ENCODE results near the gene PARVB.
"Not testable (repeated sequence)": the region's sequence is repeated elsewhere in the genome, so short reads cannot be mapped to it uniquely, and the experiment has no call there.

The PARVB gene

DNA sequence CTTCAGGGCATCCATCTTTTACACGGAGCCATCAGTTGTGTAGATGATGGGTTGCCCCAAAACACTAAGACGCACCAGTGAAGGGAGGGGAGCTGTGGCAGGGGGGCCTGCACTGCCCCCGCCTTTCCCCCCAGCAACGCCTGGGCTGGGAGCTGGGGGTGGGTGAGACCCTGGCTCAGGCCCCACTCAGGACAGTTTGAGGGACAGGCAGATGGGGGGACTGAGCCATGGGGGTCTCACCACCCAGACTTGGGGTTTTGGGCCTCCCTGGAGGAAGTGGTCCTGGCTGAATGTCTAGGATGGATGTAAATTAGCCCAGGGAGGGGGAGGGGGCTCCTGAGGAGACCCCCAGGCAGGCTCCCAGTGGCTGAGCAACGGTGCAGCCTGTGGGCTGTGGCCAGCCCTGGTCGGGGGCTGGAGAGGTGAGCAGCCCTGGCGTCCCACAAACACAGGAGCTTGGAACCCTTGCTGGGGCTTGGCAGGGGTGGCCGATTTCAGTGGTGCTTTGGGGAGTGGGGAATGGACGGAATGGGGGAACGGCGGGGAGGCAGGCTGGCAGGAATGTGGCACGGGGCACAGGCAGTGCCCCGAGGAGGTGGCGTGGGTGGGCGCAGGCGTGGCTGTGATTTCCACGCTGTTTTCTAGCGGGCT lies 6.1 kb downstream of the PARVB start:
- DNase-seq: no peak

DNA sequence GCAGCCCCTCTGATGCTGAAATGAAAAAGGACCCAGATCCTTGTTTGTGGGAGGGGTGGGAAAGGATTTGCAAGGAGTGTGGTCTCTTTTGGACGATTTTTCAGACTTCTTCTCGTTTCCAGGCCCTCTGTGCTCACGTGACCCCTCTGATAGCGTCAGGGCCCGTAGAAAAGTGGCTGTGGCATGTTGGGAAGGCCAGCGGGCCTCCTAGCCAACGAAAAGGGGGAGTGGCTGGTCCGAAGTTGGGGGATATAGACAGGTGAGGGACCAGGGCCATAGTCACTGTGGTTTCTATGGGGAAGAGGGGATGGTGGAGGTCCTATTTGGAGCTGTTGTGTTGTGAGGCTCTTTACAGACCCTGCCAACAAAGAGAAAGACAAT lies 6.6 kb downstream of the PARVB start:
- no peak for DNase-seq

DNA sequence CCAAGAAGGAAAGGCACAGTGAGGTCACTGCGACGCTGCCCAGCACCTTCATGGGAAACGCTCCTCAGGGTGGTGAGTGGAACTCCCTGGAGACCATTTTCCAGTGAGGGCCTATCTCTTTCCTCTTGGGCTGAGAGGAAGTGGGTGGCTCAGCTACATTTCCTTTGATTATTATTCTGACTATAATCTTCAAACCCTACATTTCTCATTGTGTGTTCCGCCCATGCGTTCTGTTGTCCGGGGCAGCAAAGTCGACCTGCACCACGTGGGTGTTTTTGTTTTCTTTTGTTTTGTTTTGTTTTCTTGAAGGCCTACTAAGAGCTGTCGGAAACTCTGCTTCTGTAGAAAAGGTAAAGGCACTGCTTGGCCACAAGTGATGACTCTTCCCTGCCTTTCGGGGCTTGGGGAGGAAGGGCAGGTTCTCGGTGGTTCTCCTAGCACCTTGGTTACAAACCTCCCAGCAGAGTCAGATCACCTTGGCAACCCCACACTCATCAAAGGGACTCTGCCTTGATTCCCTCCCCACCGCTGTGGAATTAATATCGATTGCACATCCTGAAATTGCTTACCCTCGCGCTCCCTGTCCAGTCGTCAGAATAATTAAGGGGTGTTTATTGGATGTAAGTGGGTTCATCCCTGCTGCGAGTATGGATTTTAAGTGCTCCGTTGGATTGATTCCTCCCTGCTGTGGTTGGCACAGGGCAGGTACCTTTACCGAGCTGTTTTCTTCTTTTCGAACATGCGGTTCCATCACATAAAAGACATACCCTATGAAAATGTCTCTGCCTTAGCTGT lies 7.3 kb downstream of the PARVB start:
- DNase-seq: no peak

GRCh38 chr22:44032126-44032730 lies 8.1 kb downstream of the PARVB start:
- no peak for DNase-seq

GRCh38 chr22:44033287-44033686 lies 9.2 kb downstream of the PARVB start:
- DNase-seq: no peak

DNA sequence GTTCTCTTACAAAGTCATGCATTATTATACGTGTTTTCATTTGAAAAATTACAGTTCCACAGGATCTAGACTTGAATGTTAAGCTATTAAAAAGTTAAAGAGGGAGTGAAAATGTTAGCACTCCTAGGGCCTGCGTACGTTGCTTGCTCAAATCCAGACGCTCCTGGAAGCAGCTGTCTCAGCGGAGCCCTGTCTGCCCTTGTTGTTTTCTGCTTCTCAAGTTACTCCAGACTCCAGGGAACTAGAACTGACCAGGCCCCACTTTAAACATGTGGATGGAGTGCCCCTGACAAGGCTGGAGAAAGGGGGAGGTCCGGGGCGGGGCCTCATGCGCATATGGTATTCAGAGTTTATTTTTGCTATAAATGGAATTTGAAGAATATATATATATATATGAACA lies 9.6 kb downstream of the PARVB start:
- no peak for DNase-seq

DNA sequence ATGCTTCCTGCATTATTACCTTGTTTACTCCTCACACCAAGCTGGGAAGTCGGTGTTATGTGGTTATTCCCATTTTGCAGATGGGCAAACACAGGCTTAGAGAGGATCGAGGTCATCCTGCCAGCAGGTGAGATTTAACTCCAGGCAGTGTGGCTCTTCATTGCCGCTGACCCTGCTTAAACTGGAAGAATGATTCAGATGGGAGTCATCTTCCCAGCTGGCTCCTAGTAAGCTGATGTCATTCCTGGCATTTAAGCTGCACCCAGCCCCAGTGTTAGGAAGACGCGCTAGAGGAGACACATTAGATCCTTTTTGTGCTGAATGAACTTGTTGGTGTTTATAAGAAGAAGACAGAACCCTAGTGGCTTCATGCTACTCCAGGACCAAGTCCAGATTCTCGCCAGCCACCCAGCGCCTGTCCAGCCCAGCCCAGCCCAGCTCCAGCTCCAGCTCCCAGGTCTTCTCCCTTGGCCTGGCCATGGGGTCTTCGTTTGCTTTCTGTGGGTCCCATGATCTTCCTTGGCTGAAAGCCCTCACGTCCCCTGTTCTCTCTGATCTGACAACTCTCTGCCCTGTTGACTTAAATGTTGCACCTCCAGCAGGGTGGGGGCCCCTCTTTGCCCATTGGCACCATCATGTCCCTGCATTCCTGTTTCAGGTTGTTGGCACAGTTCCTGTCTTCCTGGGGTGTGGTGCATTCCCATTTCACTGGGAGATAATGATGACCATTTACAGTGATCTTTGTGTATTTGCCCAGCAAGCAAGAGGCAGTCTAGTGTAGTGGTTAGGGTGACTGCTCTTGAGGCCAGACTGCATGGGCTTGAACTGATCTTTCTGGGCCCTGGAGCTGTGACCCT lies 13.6 kb downstream of the PARVB start:
- DNase-seq: no peak

GRCh38 chr22:44039566-44040171 lies 15.6 kb downstream of the PARVB start:
- DNase-seq: no peak

- DNase-seq: peak; percentile 7
Measured at GRCh38 chr22:44042249-44043218, 18.4 kb downstream of the PARVB start.

- DNase-seq: no peak
Measured at GRCh38 chr22:44045145-44045544, 21.0 kb downstream of the PARVB start.

GRCh38 chr22:44046485-44047141 lies 22.5 kb downstream of the PARVB start:
- DNase-seq: no peak

- DNase-seq: no peak
Measured at GRCh38 chr22:44047891-44048301, 23.8 kb downstream of the PARVB start.

GRCh38 chr22:44049486-44050231 lies 25.6 kb downstream of the PARVB start:
- no peak for DNase-seq

GRCh38 chr22:44050766-44051355 lies 26.8 kb downstream of the PARVB start:
- no peak for DNase-seq

GRCh38 chr22:44051358-44051757 lies 27.3 kb downstream of the PARVB start:
- DNase-seq: no peak

- DNase-seq: no peak
Measured at GRCh38 chr22:44051961-44052360, 27.9 kb downstream of the PARVB start.

DNA sequence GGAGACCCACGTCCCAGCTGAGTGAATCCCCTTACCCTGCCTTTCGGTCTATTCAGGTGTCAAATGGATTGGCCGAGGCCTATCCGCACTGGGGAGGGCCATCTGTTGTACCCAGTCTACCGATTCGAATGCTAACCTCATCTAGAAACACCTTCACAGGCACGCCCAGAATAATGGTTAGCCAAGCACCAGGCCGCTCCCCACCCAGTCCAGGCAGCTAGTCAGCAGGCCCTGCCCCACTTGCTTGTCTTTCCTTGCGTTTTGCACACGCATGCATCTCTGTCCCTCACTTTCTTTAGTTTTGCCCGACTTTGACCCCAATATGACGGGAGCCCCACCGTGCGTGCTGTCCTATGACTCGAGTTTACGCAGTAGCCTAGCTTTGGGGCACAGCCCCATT lies 31.7 kb downstream of the PARVB start:
- no peak for DNase-seq

GRCh38 chr22:44056649-44057048 lies 32.5 kb downstream of the PARVB start:
- not testable (repeated sequence) for DNase-seq

- no peak for DNase-seq
Measured at GRCh38 chr22:44057401-44057987, 33.4 kb downstream of the PARVB start.

Measured in CD4-positive, alpha-beta T cell treated with Interferon gamma for 1 hour (primary cell).